Lower lobe of right lung (tissue), 2 donors: Measurements from ENCODE around the gene DDI2. TPM values are rescaled to one million over a fixed set of nuclear protein-coding genes. Genes with fewer than 3 reads are reported as not detected.

Experiments used
- ATAC-seq, 2 donors: fragments of 200-7000 bp; cut with Tn5 transposase; one replicate each; pipeline ENCODE4 v1.9.1; 2020 to 2022; ENCODE audit warnings: mild to moderate bottlenecking in 2 of 2, moderate library complexity in 2 of 2
- DNase-seq: peaks from one replicate; pipeline ENCODE4 v3.0.0-alpha.2; 2020
- H3K27ac ChIP-seq: fragments of 200-600 bp; one replicate; pipeline ENCODE4 v1.8.0; 2022
- H3K27me3 ChIP-seq: fragments of 200-600 bp; one replicate; pipeline ENCODE4 v1.8.0; 2022; ENCODE audit warnings: low read depth
- H3K36me3 ChIP-seq: fragments of 200-600 bp; one replicate; pipeline ENCODE4 v1.8.0; 2022; ENCODE audit warnings: mild to moderate bottlenecking
- H3K4me1 ChIP-seq: fragments of 200-600 bp; one replicate; pipeline ENCODE4 v1.8.0; 2022
- H3K4me3 ChIP-seq: fragments of 200-600 bp; one replicate; pipeline ENCODE4 v1.8.0; 2022; ENCODE audit warnings: mild to moderate bottlenecking
- H3K9me3 ChIP-seq: fragments of 200-600 bp; one replicate; pipeline ENCODE4 v1.8.0; 2022
- intact Hi-C: fragments of 100-400 bp; cut with DNase I; formaldehyde crosslinking; loops from one replicate; pipeline ENCODE4 v1.11.0; 2022
- total RNA-seq: library from RNA; stranded (reverse); fragmentation: NEBNext Ultra II Directional; extraction: Animal tissue kit (Norgen Biotek cat#: 25700); gene quantifications from one replicate; pipeline ENCODE4 v1.2.1, GENCODE V29; 2021
- TF ChIP-seq, protein P1 (sequence below): fragments of 200-600 bp; IDR thresholded peaks from one replicate; pipeline ENCODE4 v1.8.0; 2022; ENCODE audit warnings: antibody characterized with exemption, mild to moderate bottlenecking
- donor health status: DM: no; HTN: yes; CAD: no; lungs with severe emphysema.

DDI2 gene
- total RNA-seq, 1 donor from 2014 or later, result 48.8 TPM

DNA sequence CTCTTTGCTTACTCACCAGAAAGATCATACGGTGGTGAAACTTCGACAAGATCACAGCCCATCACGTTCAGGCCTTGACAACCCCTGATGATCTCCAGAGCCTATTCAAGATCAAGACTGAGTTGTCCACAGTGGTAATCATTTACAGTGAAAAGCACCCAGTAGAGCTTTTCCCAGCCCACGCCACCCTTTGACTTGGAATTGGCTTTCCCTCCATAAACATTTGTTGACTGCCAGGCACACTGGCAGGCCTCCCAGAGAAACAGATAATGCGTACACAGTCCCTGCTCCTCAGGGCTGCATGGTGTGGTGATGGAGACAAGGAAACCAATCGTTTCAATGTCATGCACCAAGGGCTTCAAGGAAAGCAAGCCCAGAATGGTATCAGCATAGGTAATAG is 42.5 kb upstream of the DDI2 start:
- Histone ChIP-seq H3K27ac (no peak overlapping the region), H3K4me1 (peaks cover 9% of the 10 kb centered on the region), H3K4me3 (no peak overlapping the region), H3K27me3 (no peaks in the 10 kb centered on the region), H3K36me3 (peaks cover 9% of the 10 kb centered on the region), H3K9me3 (no peaks in the 10 kb centered on the region)
- DNase-seq (no peak), ATAC-seq (no peak)
- intact Hi-C loops, result no loop called here
- TF ChIP-seq, protein P1, sequence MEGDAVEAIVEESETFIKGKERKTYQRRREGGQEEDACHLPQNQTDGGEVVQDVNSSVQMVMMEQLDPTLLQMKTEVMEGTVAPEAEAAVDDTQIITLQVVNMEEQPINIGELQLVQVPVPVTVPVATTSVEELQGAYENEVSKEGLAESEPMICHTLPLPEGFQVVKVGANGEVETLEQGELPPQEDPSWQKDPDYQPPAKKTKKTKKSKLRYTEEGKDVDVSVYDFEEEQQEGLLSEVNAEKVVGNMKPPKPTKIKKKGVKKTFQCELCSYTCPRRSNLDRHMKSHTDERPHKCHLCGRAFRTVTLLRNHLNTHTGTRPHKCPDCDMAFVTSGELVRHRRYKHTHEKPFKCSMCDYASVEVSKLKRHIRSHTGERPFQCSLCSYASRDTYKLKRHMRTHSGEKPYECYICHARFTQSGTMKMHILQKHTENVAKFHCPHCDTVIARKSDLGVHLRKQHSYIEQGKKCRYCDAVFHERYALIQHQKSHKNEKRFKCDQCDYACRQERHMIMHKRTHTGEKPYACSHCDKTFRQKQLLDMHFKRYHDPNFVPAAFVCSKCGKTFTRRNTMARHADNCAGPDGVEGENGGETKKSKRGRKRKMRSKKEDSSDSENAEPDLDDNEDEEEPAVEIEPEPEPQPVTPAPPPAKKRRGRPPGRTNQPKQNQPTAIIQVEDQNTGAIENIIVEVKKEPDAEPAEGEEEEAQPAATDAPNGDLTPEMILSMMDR, result no peak

DNA sequence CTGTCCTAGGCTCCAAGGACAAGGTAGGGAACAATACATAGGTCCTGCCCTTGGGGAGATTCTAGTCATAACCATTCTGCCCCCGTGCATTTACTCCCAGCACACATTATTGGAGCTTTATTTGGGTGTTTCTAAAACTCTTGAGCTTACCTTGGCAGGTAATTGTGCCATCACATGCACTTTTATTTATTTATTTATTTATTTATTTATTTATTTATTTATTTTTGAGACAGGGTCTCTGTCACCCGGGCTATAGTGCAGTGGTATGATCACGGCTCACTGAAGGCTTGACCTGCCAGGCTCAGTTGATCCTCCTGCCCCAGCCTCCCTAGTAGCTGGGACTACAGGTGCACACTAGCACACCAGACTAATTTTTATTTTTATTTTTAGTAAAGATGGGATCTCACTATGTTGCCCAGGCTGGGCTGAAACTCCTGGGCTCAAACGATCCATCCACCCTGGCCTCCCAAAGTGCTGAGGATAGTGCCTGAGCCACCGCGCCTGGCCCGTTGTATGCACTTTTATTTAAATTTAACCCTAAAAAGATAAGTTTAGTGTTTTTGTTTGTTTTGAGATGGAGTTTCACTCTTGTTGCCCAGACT is 41.6 kb upstream of the DDI2 start:
- no peak overlapping the region for H3K4me3 ChIP-seq
- no peaks in the 10 kb centered on the region for H3K9me3 ChIP-seq
- TF ChIP-seq, protein P1, result no peak
- H3K27me3 ChIP-seq, result no peaks in the 10 kb centered on the region
- DNase-seq (no peak), ATAC-seq (no peak)
- intact Hi-C loops, result no loop called here
- H3K4me1 ChIP-seq, result peaks cover 11% of the 10 kb centered on the region
- no peak overlapping the region for H3K27ac ChIP-seq
- H3K36me3 ChIP-seq, result no peaks in the 10 kb centered on the region

DNA sequence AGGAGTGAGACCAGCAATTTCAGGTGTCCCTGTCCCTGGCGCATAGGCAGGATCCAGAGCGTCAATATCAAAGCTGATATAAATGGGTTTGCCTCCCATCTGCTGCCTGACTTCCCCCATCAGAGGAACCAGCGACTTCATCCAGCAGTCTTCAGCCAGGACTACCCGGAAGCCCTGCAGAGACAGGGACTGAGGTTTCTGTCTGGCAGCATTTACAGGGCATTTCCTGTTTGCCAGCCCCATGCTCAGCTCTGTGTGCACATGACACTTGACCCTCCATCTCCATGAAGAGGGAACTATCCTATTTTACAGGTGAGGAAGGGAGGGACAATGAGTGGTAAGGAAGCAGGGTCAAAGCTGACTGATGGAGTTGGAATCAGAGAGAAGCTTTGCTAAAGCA is 39.6 kb upstream of the DDI2 start:
- DNase-seq, result no peak
- Histone ChIP-seq H3K27ac (no peak overlapping the region), H3K36me3 (no peaks in the 10 kb centered on the region), H3K27me3 (no peaks in the 10 kb centered on the region), H3K9me3 (no peaks in the 10 kb centered on the region), H3K4me3 (no peak overlapping the region), H3K4me1 (peaks cover 11% of the 10 kb centered on the region)
- intact Hi-C loops, result no loop called here
- ATAC-seq, result no peak
- TF ChIP-seq, protein P1, result no peak

DNA sequence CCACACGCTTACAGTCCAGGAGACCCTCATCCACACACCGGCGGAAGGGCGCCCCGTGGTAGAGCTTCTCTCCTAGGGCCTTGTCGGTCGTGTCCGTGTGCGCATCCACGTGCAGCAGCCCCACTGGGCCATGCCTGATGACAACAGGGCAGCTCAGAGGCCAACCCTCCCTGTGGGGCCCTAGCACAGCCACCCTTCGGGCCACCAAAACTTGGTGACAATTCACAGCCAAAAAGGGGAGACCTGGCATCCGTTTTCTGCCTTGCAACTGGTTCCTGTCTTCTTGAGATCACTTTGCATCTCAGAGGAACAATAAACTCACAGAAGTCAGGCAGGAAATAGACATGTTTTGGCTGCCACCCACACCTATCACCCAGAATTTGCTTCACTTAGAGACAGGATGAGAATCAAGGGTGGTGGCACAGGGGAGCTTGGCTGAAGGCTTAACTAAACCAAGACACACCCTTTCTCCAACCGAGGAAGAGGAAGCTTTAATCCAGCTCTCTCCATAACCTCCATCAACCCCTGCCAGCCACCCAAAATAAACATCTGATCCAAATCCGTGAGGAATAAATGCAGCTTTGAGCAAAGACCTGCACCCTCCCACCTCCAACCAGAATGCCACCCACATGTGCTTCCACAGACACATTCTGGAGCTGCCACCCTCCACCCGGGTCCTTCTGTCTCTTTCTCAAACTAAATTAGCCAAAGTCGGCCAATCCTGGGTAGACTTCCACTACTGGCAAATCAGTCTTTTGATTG is 38.2 kb upstream of the DDI2 start:
- Histone ChIP-seq H3K4me1 (peaks cover 11% of the 10 kb centered on the region), H3K27ac (no peak overlapping the region), H3K27me3 (peaks cover 4% of the 10 kb centered on the region), H3K36me3 (no peaks in the 10 kb centered on the region), H3K9me3 (no peaks in the 10 kb centered on the region), H3K4me3 (no peak overlapping the region)
- ATAC-seq (no peak), DNase-seq (no peak)
- TF ChIP-seq, protein P1, result no peak
- intact Hi-C loops, result no loop called here

DNA sequence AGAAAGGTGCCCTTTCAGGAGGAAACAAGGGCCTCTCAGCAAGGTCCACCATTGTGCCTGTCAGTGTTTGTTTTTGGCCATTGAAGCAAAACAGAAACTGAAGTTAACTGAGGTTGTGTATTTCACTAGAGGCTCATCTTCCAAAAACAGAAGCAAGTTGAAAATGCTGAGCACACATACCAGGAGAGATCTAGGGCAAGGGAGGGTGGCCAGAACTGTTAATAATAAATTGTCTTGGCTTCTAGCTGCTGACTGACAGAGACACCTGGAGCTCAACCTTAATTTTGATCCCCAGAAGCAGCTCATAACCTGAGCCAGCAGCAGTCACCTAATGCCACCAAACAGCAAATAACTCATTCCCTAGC is 37.6 kb upstream of the DDI2 start:
- no peaks in the 10 kb centered on the region for H3K9me3 ChIP-seq
- no peak overlapping the region for H3K4me3 ChIP-seq
- H3K27ac ChIP-seq, result no peak overlapping the region
- no peak for ATAC-seq
- no peak for DNase-seq
- H3K36me3 ChIP-seq, result no peaks in the 10 kb centered on the region
- intact Hi-C loops, result no loop called here
- H3K4me1 ChIP-seq, result peaks cover 14% of the 10 kb centered on the region
- TF ChIP-seq, protein P1, result no peak
- peaks cover 10% of the 10 kb centered on the region for H3K27me3 ChIP-seq
